ENCODE measurements around the gene RANBP17.
"Not testable (repeated sequence)": the region's sequence is repeated elsewhere in the genome, so short reads cannot be mapped to it uniquely, and the experiment has no call there.

DNA sequence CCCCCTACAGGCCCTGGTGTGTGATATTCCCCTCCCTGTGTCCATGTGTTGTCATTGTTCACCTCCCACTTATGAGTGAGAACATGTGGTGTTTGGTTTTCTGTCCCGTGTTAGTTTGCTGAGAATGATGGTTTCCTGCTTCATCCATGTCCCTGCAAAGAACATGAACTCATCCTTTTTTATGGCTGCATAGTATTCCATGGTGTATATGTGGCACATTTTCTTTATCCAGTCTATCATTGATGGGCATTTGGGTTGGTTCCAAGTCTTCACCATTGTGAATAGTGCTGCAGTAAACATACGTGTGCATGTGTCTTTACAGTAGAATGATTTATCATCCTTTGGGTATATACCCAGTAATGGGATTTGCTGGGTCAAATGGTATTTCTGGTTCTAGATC, 313.1 kb downstream of the RANBP17 start:
- TF ChIP-seq, protein P1, sequence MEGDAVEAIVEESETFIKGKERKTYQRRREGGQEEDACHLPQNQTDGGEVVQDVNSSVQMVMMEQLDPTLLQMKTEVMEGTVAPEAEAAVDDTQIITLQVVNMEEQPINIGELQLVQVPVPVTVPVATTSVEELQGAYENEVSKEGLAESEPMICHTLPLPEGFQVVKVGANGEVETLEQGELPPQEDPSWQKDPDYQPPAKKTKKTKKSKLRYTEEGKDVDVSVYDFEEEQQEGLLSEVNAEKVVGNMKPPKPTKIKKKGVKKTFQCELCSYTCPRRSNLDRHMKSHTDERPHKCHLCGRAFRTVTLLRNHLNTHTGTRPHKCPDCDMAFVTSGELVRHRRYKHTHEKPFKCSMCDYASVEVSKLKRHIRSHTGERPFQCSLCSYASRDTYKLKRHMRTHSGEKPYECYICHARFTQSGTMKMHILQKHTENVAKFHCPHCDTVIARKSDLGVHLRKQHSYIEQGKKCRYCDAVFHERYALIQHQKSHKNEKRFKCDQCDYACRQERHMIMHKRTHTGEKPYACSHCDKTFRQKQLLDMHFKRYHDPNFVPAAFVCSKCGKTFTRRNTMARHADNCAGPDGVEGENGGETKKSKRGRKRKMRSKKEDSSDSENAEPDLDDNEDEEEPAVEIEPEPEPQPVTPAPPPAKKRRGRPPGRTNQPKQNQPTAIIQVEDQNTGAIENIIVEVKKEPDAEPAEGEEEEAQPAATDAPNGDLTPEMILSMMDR (IDR thresholded peaks at IDR 0.05) = not testable (repeated sequence)
- TF ChIP-seq EZH2, EZH2phosphoT487 (IDR thresholded peaks at IDR 0.05): not testable (repeated sequence)
